DMS153 treated with DMSO at 0.1 percent for 48 hours (cell line): Measurements from ENCODE around the gene GP9.
A peak's percentile ranks its signal among the peaks of the same experiment; 100 is the strongest.

ENCODE experiments used
- DNase-seq: peaks from one replicate; lab custom pipeline; 2025; ENCODE audit not compliant: unreplicated experiment; lab: John Stamatoyannopoulos, UW

Gene GP9

DNA sequence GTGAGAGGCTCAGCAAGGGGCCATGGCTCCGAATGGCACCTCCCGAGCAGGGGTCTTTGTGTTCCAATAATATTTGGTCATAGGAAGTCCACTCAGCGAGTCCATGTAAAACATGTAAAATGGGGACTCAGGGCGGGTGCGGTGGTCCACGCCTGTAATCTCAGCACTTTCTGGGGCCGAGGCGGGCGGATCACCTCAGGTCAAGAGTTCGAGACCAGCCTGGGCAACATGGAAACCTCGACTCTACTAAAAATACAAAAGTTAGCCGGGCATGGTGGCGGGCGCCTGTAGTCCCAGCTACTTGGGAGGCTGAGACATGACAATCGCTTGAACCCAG lies 33.1 kb upstream of the GP9 start:
- DNase-seq, result no peak

- DNase-seq, result no peak
These were observed 31.7 kb upstream of the GP9 start for GRCh38 chr3:129028866-129029265.

DNA sequence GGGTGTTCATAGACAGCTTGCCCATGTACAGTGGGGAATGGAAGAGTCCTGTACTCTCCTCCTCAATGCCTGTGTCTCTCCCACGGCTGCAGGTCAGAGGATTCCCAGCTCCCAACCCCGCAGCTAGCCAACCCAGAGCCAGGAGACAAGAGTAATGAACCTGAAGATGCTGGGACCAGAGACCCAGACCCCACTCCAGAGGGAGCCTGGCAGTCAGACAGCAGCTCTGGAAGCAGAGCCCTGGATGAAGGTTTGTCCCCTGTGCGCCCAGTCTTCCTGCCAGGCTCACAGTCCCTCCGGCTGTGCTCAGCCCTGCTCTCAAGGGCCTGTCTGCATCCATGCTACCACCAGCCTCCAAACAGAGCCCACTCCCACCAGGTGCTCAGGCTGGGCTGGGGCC lies 30.0 kb upstream of the GP9 start:
- no peak for DNase-seq

DNA sequence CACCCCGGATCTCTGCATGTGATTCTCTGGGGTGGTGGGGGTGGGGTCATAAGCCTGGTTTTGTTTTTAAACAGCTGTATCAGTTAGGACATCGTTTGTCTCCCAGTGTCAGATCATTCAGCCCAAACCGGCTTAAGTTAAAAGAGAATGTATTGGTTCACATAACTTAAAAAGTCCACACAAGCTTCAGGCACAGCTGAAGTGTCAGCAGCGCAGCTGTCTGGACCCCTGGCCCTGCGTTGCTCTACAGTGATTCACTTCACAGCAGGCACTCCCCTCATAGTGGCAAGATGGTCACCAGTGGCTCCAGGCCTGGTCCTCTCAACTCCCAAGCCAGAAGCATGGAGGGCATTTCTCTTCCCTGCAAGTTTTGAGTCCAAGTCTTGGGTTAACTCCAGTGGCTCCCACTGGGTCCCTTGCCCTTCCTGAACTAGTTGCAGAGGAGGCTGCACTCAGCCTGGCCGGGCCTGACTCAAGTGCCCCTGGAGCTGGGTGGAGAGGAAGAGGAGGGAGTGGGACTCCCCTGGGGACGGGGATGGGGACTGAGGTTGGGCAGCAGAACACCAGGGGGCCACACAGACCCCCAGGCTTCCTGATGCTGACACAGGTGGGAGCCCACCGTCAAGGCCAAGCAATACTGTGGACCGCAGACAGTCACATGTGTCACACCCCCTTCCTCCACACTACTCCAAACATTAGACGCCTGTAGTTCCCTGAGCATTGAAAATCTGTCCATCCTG lies 28.9 kb upstream of the GP9 start:
- no peak for DNase-seq

DNA sequence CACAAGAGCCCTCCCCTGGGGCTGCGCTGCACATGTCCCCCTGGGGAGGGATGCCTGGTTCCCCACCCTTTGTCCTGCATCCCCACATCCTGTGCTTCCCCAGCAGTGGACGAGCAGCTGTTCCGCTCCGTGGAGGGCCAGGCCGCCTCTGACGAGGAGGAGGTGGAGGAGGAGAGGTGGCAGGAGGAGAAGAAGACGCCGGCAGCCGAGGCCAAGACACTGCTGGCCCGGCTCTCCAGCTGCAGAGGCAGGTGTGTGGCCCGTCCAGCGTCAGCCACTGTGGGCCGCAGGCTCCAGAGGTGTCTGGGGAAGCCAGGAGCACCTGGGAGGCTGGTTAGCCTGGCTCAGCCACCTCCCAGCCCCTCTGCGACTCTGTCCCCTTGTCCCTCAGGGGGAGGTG lies 27.9 kb upstream of the GP9 start:
- DNase-seq, result no peak

DNA sequence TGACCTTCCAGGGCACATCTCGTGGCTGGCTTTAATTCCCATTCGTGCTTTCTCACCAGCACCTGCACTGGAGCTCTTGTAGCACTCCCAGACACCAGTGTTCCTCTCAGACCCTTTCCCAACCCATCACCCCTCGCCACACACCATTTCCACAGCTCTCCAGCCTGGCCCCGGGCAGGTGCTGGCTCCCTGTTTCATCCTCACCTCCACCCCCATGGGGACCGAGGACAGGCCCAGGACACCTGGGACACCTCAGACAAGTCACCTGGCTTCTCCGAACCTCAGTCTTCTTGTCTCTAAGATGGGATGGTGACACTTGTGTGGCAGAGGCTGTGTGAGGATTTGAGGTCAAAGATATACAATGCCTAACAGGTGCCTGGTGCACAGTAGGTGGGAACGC lies 27.4 kb upstream of the GP9 start:
- no peak for DNase-seq

DNA sequence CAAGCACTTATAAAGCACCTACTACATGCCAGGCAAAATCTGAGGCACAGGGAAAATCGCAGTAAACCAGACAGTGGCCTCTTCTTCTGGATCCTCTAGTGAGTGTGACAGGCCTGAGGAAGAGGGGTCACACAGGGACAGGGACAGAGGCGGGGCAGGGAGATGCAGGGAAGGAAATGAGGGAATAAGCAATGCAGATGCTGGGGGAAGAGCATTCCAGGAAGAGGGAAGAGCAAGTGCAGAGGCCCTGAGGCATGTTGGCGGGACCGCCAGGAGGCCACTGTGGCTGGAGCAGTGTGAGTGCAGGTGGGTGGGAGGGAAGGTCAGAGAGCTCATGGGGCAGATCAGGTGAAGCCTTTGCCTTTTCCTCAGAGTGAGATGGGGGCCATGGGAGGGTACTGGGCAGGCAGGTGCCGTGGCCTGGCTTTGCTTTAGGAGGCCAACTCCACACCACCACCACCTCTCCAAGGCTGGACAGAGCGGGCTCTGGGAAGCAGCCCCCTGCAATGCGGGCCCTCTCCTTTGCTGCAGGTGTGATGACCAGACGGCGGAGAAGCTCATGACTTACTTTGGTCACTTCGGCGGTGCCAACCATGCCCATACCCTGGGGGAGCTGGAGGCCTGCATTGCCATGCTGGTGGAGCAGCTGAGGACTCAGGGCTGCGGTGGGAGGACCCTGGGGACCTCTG lies 26.8 kb upstream of the GP9 start:
- DNase-seq, result no peak

GRCh38 chr3:129034642-129035041 lies 25.9 kb upstream of the GP9 start:
- no peak for DNase-seq

DNA sequence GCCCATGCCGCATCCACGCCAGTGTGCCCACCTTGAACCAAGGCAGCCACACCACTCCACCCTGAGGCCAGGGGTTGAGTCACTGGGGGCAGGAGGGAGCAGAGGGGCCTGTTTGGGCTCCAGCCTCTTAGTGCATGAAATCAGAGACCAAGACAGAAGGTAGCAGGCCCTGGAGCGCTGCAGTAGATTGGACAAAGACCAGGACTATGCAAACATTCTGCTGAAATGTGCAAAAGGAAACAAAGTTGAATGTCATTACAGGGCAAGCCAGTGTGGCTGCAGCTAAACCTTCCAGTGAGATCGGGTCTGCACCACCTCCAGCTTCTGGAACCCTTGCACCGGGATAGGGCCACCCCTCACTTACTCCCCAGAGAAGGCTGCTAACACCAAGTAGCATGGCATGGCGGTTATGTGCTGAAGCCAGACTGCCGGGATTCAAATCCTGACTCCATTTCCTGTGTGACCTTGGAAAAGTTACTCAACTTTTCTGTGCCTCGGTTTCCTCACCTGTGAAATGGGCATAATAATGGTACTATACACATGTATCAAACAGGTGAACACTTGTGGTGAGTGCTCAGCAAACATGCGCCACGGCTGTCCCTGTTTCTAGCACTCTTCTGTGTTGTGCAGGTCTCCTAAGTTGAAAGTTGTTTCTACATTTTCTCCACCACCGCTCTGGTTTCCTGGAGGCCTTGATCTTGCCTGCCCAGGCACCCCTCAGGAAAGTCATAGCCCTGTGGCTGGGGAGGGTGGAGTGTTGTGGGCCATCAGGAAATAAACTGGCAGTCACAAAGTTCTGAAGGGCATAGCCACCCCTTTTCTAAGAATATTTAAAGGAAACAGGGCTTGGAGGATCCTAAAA lies 25.0 kb upstream of the GP9 start:
- no peak for DNase-seq

- DNase-seq, result no peak
These were observed 24.1 kb upstream of the GP9 start for GRCh38 chr3:129036222-129037092.

GRCh38 chr3:129037093-129037419 lies 23.5 kb upstream of the GP9 start:
- DNase-seq, result no peak

- DNase-seq, result no peak
These were observed 22.3 kb upstream of the GP9 start for GRCh38 chr3:129038121-129038855.

DNA sequence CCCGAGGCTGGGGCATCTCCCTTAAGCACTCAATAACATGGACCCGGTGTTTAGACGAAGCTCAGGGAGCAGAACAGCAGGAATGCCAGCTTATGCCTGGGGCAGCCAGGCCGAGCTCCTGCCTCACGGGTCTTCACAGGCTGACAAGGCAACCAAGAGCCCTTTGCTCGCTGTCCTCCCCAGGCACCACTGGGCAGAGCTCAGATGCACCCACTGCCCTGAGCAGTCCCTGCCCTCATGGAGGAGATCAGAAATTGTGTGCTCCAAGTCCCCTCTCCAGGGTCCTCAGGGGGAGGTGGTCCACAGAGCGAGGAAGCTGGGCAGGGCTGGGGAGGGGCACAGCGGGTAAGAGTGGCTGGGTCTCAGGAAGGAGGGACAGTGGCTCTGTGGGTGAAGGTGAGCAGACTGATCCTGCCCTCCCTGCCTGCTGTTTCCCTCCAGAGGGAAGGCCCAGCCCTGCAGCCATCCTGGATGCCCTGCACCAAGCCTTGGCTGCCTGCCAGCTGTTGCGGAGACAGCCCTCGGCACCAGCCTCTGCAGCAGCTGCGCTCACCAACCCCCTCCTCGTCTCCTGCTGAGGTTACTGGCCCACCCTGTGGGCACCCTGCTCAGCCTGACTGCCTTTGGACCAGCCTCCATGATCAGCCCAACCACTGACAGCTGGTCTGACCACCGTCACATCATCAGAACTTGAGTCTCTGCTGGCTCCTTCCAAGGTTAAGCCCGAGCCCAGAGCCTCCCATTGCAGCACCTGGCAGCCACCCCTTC lies 21.1 kb upstream of the GP9 start:
- peak; percentile 56 for DNase-seq

DNA sequence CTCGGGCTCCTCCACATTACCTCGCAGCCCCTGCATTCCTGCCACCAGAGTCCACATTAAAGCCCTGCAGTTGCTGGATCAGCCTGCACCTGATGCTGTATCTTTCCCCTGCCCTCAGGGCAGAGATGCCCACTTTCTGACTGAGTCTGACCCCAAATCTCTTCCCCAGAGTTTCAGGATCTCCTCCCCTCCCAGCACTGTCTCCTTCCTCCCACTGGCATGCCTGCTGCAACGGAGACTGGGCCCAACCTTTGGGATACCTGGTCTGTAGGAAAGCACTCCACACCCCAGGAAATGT lies 20.6 kb upstream of the GP9 start:
- no peak for DNase-seq

GRCh38 chr3:129040579-129041300 lies 19.8 kb upstream of the GP9 start:
- DNase-seq, result no peak

- DNase-seq, result peak; percentile 7
These were observed 14.9 kb upstream of the GP9 start for GRCh38 chr3:129045675-129046036.

GRCh38 chr3:129046037-129046731 lies 14.4 kb upstream of the GP9 start:
- DNase-seq, result no peak

DNA sequence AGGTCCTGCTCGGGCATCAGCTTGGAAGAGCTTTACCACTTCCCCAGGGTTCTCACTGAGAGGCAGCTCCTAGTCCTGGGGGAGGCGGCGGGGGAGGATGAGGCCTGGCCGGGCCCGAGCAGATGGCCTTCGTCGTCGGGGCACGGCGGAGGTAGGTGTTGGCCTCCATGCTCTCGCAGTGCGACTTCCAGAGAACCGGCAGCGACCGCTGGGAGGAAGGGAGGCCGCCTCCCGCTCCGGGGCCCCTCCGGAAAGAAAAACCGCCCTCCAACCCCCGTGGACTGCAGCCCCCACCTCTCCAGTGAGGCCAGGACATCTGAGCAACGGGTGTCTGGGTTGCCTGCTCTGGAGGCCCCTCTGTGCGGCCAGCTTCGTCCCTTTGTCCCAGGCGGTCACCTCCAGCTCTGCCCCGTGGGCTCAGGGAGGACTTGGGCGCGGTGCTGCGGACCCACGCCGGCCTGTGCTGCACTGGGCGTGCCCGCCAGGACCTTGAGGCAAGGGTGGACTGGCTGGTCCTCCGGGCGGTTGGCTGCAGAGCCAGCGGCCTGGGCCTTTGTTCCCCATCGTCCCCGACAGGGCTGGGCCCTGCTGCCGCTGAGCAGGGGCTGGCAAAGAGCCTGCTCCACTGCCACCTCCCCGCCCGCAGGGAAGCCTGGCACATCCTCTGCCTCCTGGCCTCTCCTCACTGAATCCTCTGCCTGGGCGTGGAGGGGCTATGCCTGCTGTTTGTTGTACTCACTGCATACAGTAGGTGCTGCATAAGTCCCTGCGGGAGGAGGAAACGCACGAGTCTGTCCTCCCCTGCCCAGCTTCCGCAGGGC lies 13.6 kb upstream of the GP9 start:
- DNase-seq, result no peak
